RCC 7860 (cell line): ENCODE results near the gene EEF1A1.
"Not testable (repeated sequence)": the region's sequence is repeated elsewhere in the genome, so short reads cannot be mapped to it uniquely, and the experiment has no call there.

ENCODE experiments used
- DNase-seq: peaks from one replicate; pipeline ENCODE4 v3.0.0-alpha.2; 2015; ENCODE audit warnings: low spot score
- FAIRE-seq: peaks from 2 replicates; lab custom pipeline; 2012; peaks lifted over from hg19 to GRCh38; lab: Jason Lieb, UNC

Gene EEF1A1

DNA sequence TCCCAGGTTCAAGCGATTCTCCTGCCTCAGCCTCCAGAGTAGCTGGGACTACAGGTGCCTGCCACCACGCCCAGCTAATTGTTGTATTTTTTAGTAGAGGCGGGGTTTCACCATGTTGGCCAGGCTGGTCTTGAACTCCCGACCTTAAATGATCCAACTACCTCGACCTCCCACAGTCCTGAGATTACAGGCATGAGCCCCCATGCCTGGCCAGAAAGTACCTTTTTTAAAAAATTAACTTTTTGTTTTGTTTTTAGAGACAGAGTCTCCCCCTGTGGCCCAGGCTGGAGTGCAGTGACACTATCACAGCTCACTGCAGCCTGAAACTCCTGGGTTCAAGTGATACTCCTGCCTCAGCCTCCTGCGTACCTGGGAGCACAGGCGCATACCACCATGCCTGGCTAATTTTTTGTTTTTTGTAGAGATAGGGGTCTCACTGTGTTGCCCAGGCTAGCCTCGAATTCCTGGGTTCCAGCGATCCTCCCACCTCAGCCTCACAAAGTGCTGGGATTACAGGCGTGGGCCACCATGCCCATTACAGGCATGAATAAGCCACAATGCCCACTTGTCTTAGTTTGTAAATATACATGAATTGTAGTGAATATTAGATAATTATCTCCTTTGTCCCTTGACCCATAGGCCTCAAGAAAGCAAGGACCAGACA lies 17.4 kb upstream of the EEF1A1 start:
- DNase-seq = no peak
- FAIRE-seq = no peak

- DNase-seq (no peak), FAIRE-seq (no peak)
Observed at GRCh38 chr6:73537677-73538076, 16.8 kb upstream of the EEF1A1 start.

GRCh38 chr6:73534628-73535027 lies 13.8 kb upstream of the EEF1A1 start:
- DNase-seq (no peak), FAIRE-seq (no peak)

- no peak for DNase-seq
- no peak for FAIRE-seq
Observed at GRCh38 chr6:73532293-73532692, 11.5 kb upstream of the EEF1A1 start.

DNA sequence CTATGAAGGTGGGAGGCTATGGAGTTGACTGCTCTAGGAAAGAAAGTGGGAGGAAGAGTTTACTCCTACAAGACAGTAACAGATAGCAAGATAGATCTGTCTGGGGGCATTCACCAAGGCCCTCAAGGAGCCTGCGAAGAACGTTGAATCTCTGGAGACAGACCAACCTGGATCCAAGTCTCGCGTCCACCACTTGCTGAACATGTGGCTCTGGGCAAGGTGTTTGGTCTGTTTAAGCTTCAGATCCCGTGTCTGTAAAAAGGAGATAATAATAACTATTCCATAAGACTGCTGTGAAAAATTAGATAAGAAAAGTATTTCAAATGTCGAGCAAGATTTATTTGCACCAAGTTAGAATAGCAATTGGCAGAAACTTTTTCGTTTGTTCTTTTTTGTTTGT lies 8.1 kb upstream of the EEF1A1 start:
- no peak for FAIRE-seq

GRCh38 chr6:73525546-73526330 lies 4.9 kb upstream of the EEF1A1 start:
- FAIRE-seq (no peak), DNase-seq (no peak)

More for the DNA sequence above, 8.1 kb upstream of the EEF1A1 start:
- no peak for DNase-seq

GRCh38 chr6:73523434-73524123 lies 2.7 kb upstream of the EEF1A1 start:
- FAIRE-seq = no peak
- DNase-seq = peak; percentile 49

DNA sequence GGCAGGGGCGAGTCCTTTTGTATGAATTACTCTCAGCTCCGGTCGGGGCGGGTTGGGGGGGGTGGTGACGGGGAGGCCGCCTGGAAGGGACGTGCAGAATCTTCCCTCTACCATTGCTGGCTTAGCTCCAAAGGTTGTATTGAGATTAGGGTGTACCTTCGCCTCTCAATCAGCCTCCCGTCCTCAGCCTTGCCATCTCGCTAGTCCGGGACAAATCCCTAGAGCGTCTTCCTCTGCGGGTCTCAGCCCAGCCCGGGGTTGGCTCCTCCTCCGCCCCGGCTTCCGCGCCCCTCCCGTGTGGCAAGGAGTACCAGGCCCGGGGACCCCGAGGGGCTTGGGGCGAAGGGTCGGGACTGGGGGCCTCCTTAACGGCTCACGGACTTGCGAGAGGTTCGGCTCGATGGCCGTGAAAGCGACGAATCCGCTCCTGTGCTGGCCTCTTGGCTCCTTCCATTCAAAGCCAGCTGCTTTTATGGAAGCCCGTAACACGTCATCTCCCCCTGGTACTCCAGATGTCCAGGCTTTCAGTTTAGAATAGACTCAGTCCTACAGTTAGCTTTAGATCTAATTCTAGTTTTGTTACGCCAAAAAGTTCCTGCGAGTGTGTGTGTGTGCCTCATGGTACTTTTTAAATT lies 636 bp upstream of the EEF1A1 start:
- DNase-seq (peak; percentile 50), FAIRE-seq (no peak)

GRCh38 chr6:73519926-73520687 lies 725 bp downstream of the EEF1A1 start:
- DNase-seq (peak; percentile 58), FAIRE-seq (no peak)

- not testable (repeated sequence) for FAIRE-seq, DNase-seq
Observed at GRCh38 chr6:73518982-73519881, 1.6 kb downstream of the EEF1A1 start.

DNA sequence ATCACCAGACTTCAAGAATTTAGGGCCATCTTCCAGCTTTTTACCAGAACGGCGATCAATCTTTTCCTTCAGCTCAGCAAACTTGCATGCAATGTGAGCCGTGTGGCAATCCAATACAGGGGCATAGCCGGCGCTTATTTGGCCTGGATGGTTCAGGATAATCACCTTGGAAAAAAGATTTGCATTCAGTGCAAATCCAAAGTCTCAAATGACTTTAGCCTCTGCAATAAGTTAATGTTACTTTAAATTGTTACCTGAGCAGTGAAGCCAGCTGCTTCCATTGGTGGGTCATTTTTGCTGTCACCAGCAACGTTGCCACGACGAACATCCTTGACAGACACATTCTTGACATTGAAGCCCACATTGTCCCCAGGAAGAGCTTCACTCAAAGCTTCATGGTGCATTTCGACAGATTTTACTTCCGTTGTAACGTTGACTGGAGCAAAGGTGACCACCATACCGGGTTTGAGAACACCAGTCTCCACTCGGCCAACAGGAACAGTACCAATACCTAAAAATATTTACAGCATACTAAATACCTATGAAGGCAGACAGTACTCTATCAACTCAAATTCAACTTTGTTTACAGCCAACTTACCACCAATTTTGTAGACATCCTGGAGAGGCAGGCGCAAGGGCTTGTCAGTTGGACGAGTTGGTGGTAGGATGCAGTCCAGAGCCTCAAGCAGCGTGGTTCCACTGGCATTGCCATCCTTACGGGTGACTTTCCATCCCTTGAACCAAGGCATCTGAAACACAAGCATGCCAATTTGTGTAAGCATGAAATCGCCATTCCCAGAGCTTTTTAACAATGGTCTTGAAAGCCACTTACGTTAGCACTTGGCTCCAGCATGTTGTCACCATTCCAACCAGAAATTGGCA lies 2.5 kb downstream of the EEF1A1 start:
- FAIRE-seq, DNase-seq: not testable (repeated sequence)

- no peak for FAIRE-seq
- no peak for DNase-seq
Observed at GRCh38 chr6:73516514-73517489, 4.0 kb downstream of the EEF1A1 start.

GRCh38 chr6:73515204-73515655 lies 5.6 kb downstream of the EEF1A1 start:
- no peak for FAIRE-seq

DNA sequence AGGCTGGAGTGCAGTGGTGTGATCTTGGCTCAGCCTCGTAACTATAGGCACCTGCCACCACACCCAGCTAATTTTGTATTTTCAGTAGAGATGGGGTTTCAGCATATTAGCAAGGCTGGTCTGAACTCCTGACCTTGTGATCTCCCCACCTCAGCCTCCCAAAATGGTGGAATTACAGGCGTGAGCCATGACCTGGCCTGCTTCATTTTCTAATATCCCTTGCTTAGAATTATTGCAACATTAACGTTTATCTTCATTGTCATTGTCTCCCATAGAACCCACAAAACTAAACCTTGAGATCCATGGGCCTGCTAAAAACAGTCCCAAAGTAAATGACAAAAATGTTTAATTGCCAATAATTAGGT lies 6.1 kb downstream of the EEF1A1 start:
- FAIRE-seq = no peak
- no peak for DNase-seq

More at GRCh38 chr6:73515204-73515655, 5.6 kb downstream of the EEF1A1 start:
- peak; percentile 53 for DNase-seq

GRCh38 chr6:73513496-73513854 lies 7.4 kb downstream of the EEF1A1 start:
- FAIRE-seq (no peak), DNase-seq (no peak)

DNA sequence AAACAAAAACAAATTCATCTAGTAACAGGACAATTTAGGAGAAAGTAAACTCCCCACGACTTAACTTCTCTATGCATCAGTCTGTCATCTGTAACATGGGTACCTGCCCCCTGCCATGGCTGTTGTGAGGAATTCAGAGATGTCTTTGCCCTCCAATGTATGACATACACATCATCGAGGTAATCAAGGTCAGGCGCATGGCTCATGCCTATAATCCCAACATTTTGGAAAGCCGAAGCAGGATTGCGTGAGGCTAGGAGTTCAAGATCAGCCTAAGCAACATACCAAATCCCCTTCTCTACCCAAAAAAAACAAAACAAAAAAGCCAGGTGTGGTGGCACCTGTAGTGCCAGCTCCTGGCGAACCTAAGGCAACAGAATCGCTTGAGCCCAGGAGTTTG lies 9.0 kb downstream of the EEF1A1 start:
- FAIRE-seq (no peak), DNase-seq (no peak)

- no peak for FAIRE-seq
- no peak for DNase-seq
Observed at GRCh38 chr6:73509851-73510250, 11.0 kb downstream of the EEF1A1 start.
